ENCODE results near the gene SH3PXD2A. TPM values are rescaled to one million over a fixed set of nuclear protein-coding genes. Genes with fewer than 3 reads are reported as not detected.

The SH3PXD2A gene
- total RNA-seq, 1 experiment from 2014 or later, result 54.9 TPM

DNA sequence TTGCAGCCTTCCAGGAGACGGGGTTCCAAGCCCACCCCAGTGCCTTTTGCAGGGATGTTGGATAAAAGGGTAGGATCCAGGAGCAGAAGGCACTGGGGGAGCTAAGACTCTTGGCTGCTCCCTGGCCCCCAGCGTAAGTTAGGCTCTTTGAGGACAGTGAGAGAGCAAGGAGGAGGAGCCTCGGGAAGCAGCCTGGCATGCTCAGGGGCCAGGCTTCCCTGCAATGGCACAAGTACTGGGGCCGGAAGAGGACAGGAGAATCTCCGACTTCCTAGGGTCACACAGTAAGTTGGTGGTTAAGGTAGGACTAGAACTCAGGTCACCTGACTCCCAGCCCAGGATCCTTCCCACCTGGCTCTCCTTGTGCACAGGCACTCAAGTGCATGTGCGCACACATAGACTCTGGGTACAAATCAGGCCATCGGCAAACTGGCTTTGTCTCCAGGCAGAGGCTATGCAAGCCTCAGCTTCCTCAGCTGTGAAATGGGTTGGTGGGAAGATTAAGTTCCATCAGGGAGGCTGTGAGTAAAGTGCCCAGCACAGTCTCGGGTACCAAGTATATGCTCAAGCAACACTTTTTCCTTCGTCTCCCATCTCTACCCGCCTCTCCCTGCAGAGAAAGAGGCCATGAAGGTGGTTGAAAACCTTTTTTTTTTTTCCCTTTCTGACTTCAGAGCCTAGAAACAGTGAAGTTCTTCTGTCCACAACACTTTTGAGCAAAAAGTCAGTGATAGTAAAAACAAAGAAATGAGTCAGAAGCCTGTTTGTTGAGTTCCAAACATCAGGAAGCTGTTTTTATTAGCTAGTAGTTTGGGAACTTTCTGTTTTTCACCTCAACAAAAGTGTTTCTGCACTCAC is 282.8 kb downstream of the SH3PXD2A start:
- no peak for DNase-seq (ENCODE audit: low spot score)
- Histone ChIP-seq H3K27ac (ENCODE audit: low read depth, low read length, poor library complexity, severe bottlenecking) (no peak overlapping the region), H3K27me3 (replicated peaks; ENCODE audit: insufficient read depth, low read depth, low read length, poor library complexity) (no peaks in the 10 kb centered on the region), H3K4me3 (ENCODE audit: low read depth, low read length, poor library complexity, severe bottlenecking) (no peak overlapping the region), H3K9me3 (ENCODE audit: low read depth, low read length, poor library complexity, severe bottlenecking) (no peaks in the 10 kb centered on the region), H3K4me1 (ENCODE audit: insufficient read depth, low read length, poor library complexity, severe bottlenecking) (no peaks in the 10 kb centered on the region), H3K36me3 (ENCODE audit: insufficient read depth, low read length, poor library complexity, severe bottlenecking) (no peaks in the 10 kb centered on the region)
- CTCF ChIA-PET, result interaction anchor here (0.7 kb wide), 1 partner anchor 103 kb away, joined by 3 read pairs; no protein-coding TSS in a partner anchor
- TF ChIP-seq, protein P1, sequence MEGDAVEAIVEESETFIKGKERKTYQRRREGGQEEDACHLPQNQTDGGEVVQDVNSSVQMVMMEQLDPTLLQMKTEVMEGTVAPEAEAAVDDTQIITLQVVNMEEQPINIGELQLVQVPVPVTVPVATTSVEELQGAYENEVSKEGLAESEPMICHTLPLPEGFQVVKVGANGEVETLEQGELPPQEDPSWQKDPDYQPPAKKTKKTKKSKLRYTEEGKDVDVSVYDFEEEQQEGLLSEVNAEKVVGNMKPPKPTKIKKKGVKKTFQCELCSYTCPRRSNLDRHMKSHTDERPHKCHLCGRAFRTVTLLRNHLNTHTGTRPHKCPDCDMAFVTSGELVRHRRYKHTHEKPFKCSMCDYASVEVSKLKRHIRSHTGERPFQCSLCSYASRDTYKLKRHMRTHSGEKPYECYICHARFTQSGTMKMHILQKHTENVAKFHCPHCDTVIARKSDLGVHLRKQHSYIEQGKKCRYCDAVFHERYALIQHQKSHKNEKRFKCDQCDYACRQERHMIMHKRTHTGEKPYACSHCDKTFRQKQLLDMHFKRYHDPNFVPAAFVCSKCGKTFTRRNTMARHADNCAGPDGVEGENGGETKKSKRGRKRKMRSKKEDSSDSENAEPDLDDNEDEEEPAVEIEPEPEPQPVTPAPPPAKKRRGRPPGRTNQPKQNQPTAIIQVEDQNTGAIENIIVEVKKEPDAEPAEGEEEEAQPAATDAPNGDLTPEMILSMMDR (conservative IDR thresholded peaks at IDR 0.05; ENCODE audit: low read depth, low read length), result no peak
- no peak for TF ChIP-seq EZH2 (IDR thresholded peaks at IDR 0.05; ENCODE audit: borderline replicate concordance, low read depth, low read length, poor library complexity, severe bottlenecking)
- POLR2A ChIA-PET (ENCODE audit: low non-redundant PET), result no interaction called here
- intact Hi-C loops (cut with micrococcal nuclease; ENCODE audit: unreplicated experiment), result no loop called here
- no TSS peak for BruUV-seq (replicated peaks)

DNA sequence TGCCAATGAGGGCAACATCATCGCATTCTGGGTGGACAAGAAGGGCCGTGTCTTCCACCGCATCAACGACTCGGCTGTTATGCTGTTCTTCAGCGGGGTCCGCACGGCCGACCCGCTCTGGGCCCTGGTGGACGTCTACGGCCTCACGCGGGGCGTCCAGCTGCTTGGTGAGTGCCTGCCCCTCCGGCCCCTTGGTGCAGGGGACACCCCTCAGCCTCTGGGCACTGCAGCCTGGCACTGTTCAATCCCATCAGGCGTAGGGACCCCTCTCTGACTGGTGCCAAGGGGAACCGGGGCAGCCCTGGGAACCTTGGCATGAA is 283.8 kb downstream of the SH3PXD2A start:
- H3K9me3 ChIP-seq (ENCODE audit: low read depth, low read length, poor library complexity, severe bottlenecking), result no peaks in the 10 kb centered on the region
- ChIA-PET POLR2A (ENCODE audit: low non-redundant PET) (no interaction called here), CTCF (no interaction called here)
- no peak for DNase-seq (ENCODE audit: low spot score)
- no peaks in the 10 kb centered on the region for H3K27me3 ChIP-seq (replicated peaks; ENCODE audit: insufficient read depth, low read depth, low read length, poor library complexity)
- BruUV-seq (replicated peaks), result no TSS peak
- H3K4me1 ChIP-seq (ENCODE audit: insufficient read depth, low read length, poor library complexity, severe bottlenecking), result no peaks in the 10 kb centered on the region
- H3K4me3 ChIP-seq (ENCODE audit: low read depth, low read length, poor library complexity, severe bottlenecking), result no peak overlapping the region
- no peak overlapping the region for H3K27ac ChIP-seq (ENCODE audit: low read depth, low read length, poor library complexity, severe bottlenecking)
- no peak for TF ChIP-seq EZH2 (IDR thresholded peaks at IDR 0.05; ENCODE audit: borderline replicate concordance, low read depth, low read length, poor library complexity, severe bottlenecking)
- TF ChIP-seq, protein P1 (conservative IDR thresholded peaks at IDR 0.05; ENCODE audit: low read depth, low read length), result no peak
- intact Hi-C loops (cut with micrococcal nuclease; ENCODE audit: unreplicated experiment), result no loop called here
- H3K36me3 ChIP-seq (ENCODE audit: insufficient read depth, low read length, poor library complexity, severe bottlenecking), result no peaks in the 10 kb centered on the region

DNA sequence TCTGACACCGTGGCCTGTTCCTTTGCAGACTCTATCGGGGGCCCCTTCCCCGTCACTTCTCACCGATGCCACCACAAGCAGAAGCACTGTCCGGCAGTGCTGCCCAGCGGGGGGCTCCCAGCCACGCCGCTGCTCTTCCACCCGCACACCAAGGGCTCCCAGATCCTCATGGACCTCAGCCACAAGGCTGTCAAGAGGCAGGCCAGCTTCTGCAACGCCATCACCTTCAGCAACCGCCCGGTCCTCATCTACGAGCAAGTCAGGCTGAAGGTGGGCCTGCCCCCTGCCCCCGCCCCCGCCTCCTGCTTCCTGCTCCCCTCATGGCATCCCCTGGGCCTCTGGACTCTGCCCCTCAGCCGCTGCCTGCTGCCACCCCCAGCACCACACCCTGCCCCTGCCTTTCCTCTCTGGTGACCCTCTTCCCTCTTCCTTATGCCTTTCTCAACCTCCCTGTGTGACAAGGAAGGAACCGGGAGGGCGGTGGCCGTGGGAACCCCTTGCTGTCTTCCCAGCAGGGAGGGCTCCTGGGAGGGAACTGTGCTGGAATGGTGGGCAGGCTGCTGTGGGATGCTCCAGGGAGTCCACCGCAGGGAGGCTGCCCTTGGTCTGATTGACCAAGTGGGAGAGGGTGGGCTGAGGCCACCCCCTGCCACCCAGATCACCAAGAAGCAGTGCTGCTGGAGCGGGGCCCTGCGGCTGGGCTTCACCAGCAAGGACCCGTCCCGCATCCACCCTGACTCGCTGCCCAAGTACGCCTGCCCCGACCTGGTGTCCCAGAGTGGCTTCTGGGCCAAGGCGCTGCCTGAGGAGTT is 284.3 kb downstream of the SH3PXD2A start:
- ChIA-PET CTCF (no interaction called here), POLR2A (ENCODE audit: low non-redundant PET) (interaction anchor here (0.6 kb wide), 1 partner anchor 174 kb away, joined by 3 read pairs; no protein-coding TSS in a partner anchor)
- BruUV-seq (replicated peaks), result no TSS peak

More for the DNA sequence above, 284.3 kb downstream of the SH3PXD2A start:
- no peaks in the 10 kb centered on the region for H3K9me3 ChIP-seq (ENCODE audit: low read depth, low read length, poor library complexity, severe bottlenecking)
- H3K4me3 ChIP-seq (ENCODE audit: low read depth, low read length, poor library complexity, severe bottlenecking), result no peak overlapping the region
- no peak for DNase-seq (ENCODE audit: low spot score)
- H3K27ac ChIP-seq (ENCODE audit: low read depth, low read length, poor library complexity, severe bottlenecking), result no peak overlapping the region
- intact Hi-C loops (cut with micrococcal nuclease; ENCODE audit: unreplicated experiment), result no loop called here
- no peaks in the 10 kb centered on the region for H3K36me3 ChIP-seq (ENCODE audit: insufficient read depth, low read length, poor library complexity, severe bottlenecking)
- no peaks in the 10 kb centered on the region for H3K4me1 ChIP-seq (ENCODE audit: insufficient read depth, low read length, poor library complexity, severe bottlenecking)
- no peaks in the 10 kb centered on the region for H3K27me3 ChIP-seq (replicated peaks; ENCODE audit: insufficient read depth, low read depth, low read length, poor library complexity)
- TF ChIP-seq EZH2 (IDR thresholded peaks at IDR 0.05; ENCODE audit: borderline replicate concordance, low read depth, low read length, poor library complexity, severe bottlenecking), result no peak
- TF ChIP-seq, protein P1 (conservative IDR thresholded peaks at IDR 0.05; ENCODE audit: low read depth, low read length), result no peak
